Islet precursor cell (in vitro differentiated cells): ENCODE data around the gene OR1G1.
"Not testable (repeated sequence)": the region's sequence is repeated elsewhere in the genome, so short reads cannot be mapped to it uniquely, and the experiment has no call there.

Experiments used
- DNase-seq: peaks from one replicate; pipeline ENCODE4 v3.0.0-alpha.2; 2018

The OR1G1 gene

DNA sequence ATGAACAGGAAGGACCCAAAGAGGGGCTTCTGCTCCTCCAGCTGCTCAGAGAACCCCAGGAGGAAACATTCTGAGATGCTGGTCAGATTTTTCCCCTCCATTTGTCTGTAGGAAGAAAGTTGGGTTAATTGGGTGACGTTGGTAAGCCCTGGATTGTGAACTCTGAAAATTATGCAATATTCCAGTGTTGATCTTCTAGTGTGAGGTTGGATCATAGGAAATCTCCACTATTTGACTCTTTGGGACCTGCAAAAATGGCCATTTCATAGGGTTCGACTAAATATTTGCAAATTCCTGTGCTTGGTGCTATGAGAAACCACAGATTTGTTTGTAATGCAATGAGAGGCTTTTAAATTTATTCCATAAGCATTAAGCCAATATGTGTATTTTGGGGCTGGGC is at the start of gene OR1G1:
OR1G1 (minus strand) TSS at position 101 of the 400 bp plus-strand sequence; CDS start at position 101, 0 bp downstream.
- DNase-seq: no peak

DNA sequence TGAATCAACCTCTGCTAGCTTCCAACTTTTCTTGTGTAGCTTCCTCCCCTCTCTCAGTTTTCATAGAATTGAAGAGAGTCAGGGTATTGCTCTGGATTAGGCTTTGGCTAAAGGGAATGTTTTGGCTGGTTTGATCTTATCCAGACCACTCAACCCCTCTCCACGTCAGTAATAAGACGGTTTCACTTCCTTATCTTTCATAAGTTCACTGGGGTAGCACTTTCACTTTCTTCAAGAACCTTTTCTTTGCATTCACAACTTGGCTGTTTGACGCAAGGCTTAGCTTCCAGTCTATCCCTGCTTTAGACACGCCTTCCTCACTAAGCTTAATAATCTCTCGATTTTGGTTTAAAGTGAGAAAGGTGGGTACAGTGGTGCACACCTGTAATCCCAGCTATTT is 40.2 kb upstream of the OR1G1 start:
- DNase-seq: no peak

DNA sequence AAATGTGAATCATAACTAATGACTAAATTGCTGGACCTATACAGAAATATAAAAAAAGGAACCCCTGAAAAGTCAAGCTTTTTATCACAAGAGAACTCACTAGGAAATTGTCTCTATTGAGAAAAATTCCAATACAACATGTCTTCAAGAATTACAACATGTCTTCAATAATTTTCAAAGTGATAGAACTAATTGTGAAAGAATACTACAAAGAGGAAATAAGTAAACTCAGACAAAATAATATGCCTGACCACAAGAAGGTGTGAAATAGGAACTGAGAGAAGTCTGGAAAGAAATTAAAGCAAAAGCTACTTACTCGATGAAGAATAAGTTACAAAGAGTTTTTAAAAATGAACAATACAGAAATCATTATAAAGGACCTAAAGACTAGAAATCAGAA is 29.9 kb upstream of the OR1G1 start:
- no peak for DNase-seq

DNA sequence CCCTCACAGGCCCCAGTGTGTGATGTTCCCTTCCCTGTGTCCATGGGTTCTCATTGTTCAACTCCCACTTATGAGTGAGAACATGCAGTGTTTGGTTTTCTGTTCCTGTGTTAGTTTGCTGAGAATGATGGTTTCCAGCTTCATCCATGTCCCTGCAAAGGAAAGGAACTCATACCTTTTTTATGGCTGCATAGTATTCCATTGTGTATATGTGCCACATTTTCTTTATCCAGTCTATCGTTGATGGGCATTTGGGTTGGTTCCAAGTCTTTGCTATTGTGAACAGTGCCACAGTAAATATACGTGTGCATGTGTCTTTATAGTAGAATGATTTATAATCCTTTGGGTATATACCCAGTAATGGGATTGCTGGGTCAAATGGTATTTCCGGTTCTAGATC is 10.1 kb upstream of the OR1G1 start:
- not testable (repeated sequence) for DNase-seq

DNA sequence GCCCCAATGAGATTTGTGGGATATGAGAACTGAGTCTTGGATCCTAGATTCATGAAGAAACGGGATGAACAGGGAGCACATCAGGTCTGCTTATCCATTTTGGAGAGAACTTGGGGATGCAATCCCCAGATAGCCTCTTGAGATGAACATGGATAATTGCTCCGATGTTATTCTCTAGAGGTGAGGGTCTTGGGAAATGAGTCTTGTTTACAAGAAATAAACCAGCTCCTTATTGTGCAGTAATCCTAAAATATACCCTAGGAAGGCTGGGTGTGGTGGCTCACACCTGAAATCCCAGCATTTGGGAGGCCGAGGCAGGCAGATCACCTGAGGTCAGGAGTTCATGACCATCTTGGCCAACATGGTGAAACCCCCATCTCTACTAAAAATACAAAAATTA is 23.0 kb downstream of the OR1G1 start, which contains the start of gene OR1D2:
OR1D2 (minus strand) TSS at position 101 of the 400 bp plus-strand sequence. CDS start 11,426 bp downstream, outside the sequence.
- no peak for DNase-seq
